GM03348 (cell line): Measurements from ENCODE around the gene SAFB.
A peak's percentile ranks its signal among the peaks of the same experiment; 100 is the strongest.

ENCODE experiments used
- DNase-seq: peaks from one replicate; pipeline ENCODE4 v3.0.0; 2012; ENCODE audit warnings: low spot score

Gene SAFB

GRCh38 chr19:5622465-5623396 is at the start of gene SAFB, which contains the start of gene SAFB2:
SAFB (plus strand) TSS chr19:5623083; CDS start chr19:5623206, 123 bp downstream.
SAFB2 (minus strand) TSS chr19:5622776; CDS start chr19:5622715, 61 bp downstream.
- peak; percentile 100 for DNase-seq

GRCh38 chr19:5575590-5575989 is 47.3 kb upstream of the SAFB start:
- DNase-seq, result no peak

- peak; percentile 94 for DNase-seq
These were observed 44.6 kb upstream of the SAFB start for GRCh38 chr19:5578097-5578846.

- no peak for DNase-seq
These were observed 43.6 kb upstream of the SAFB start for GRCh38 chr19:5579286-5579685.

GRCh38 chr19:5579697-5580096 is 43.2 kb upstream of the SAFB start:
- no peak for DNase-seq

GRCh38 chr19:5580161-5580571 is 42.7 kb upstream of the SAFB start:
- DNase-seq, result no peak

- no peak for DNase-seq
These were observed 37.2 kb upstream of the SAFB start for GRCh38 chr19:5585461-5586299.

GRCh38 chr19:5586300-5587070 is 36.4 kb upstream of the SAFB start:
- DNase-seq, result no peak

- DNase-seq, result no peak
These were observed 35.8 kb upstream of the SAFB start for GRCh38 chr19:5587071-5587455.

GRCh38 chr19:5587661-5588060 is 35.2 kb upstream of the SAFB start:
- DNase-seq, result no peak

- no peak for DNase-seq
These were observed 34.4 kb upstream of the SAFB start for GRCh38 chr19:5588441-5588840.

- DNase-seq, result no peak
These were observed 33.8 kb upstream of the SAFB start for GRCh38 chr19:5588906-5589676.

- DNase-seq, result no peak
These were observed 32.6 kb upstream of the SAFB start for GRCh38 chr19:5590151-5590864.

GRCh38 chr19:5590865-5591154 is 32.1 kb upstream of the SAFB start:
- DNase-seq, result no peak

- no peak for DNase-seq
These were observed 31.4 kb upstream of the SAFB start for GRCh38 chr19:5591476-5591875.

GRCh38 chr19:5592531-5593342 is 30.1 kb upstream of the SAFB start:
- no peak for DNase-seq

- DNase-seq, result no peak
These were observed 29.3 kb upstream of the SAFB start for GRCh38 chr19:5593343-5594255.

- no peak for DNase-seq
These were observed 28.3 kb upstream of the SAFB start for GRCh38 chr19:5594521-5594950.
